Naive thymus-derived CD4-positive, alpha-beta T cell (primary cell): Measurements from ENCODE around the gene SLC25A12. TPM values are rescaled to one million over a fixed set of nuclear protein-coding genes. Genes with fewer than 3 reads are reported as not detected.

Source experiments
- polyA plus RNA-seq, 2 donors: library from polyadenylated mRNA; unstranded; fragments of 300-500 nt; fragmentation: Illumina TruSeq; gene quantifications; one replicate each; pipeline ENCODE4 v1.2.3, GENCODE V29; 2021
- total RNA-seq, 6 experiments: library from RNA in 5 of 6; stranded (reverse) in 5 of 6; gene quantifications; 1 replicate in 5 of 6; 2 replicates in 1 of 6; pipeline ENCODE4 v1.2.3 and lab custom pipeline; 2021 to 2026

SLC25A12 gene
- total and polyA plus RNA-seq, 7 experiments from 2014 or later: 11.9 to 33.6 (median 14.0) TPM

Other genes starting within 250 kb of the SLC25A12 start
- gene DYNC1I2, start 206.8 kb downstream of the SLC25A12 start, total RNA-seq: 10 to 100 TPM; 21.5 to 57.0 (median 41.7) TPM
- 10 to 100 TPM; 21.1 to 23.2 TPM for gene DYNC1I2, start 206.8 kb downstream of the SLC25A12 start, polyA plus RNA-seq
- 10 to 100 TPM; 22.1 to 55.4 (median 26.4) TPM for gene HAT1, start 28.2 kb upstream of the SLC25A12 start, total RNA-seq
- gene HAT1, start 28.2 kb upstream of the SLC25A12 start, polyA plus RNA-seq: 10 to 100 TPM; 71.9 to 74.1 TPM
- 10 to 100 TPM in 3 of 5 experiments, 1 to 10 TPM in 2; 5.3 to 12.2 (median 11.6) TPM for gene METAP1D, start 105.7 kb upstream of the SLC25A12 start, total RNA-seq
- 1 to 10 TPM; 3.3 to 4.0 TPM for gene METAP1D, start 105.7 kb upstream of the SLC25A12 start, polyA plus RNA-seq
- gene DLX1, start 191.3 kb upstream of the SLC25A12 start, total RNA-seq: not detected
- gene DLX1, start 191.3 kb upstream of the SLC25A12 start, polyA plus RNA-seq: not detected
- gene DLX2, start 208.7 kb upstream of the SLC25A12 start, total RNA-seq: under 1 TPM in 2 of 5 experiments, not detected in 3; 0.16 to 0.34 TPM
- not detected for gene DLX2, start 208.7 kb upstream of the SLC25A12 start, polyA plus RNA-seq